Esophagus squamous epithelium (tissue), 4 donors: ENCODE results near the gene UBE2L3.

ENCODE experiments used
- CTCF ChIP-seq, 6 experiments: fragments of 450-650 bp in 4 of 6; fragments of 200-600 bp in 2 of 6; sonication (generic) in 2 of 6; IDR thresholded peaks; one replicate each; pipeline ENCODE4 v1.5.1; 2016 to 2019; ENCODE audit warnings: antibody characterized with exemption in 6 of 6, mild to moderate bottlenecking in 4 of 6, moderate library complexity in 4 of 6
- POLR2A ChIP-seq, 4 donors: fragments of 450-650 bp; IDR thresholded peaks; one replicate each; pipeline ENCODE4 v1.6.1; 2017; ENCODE audit warnings: antibody characterized with exemption in 4 of 4, mild to moderate bottlenecking in 4 of 4, moderate library complexity in 3 of 4

GRCh38 chr22:21623648-21623970 is 56.1 kb downstream of the UBE2L3 start:
- TF ChIP-seq CTCF (IDR thresholded peaks at IDR 0.05) (no peak), POLR2A (IDR thresholded peaks at IDR 0.05) (no peak)
